OCI-LY1 (cell line): Measurements from ENCODE around the gene C1orf226.

Source experiments
- H2AFZ ChIP-seq: fragments of 200-600 bp; sonication (generic), shearing (Covaris generic); 2 replicates; pipeline ENCODE4 v1.6.0; 2014; ENCODE audit warnings: antibody characterized with exemption, mild to moderate bottlenecking, low read length
- H3F3A ChIP-seq: fragments of 200-600 bp; sonication (generic), shearing (Covaris generic); 2 replicates; pipeline ENCODE4 v1.6.0; 2014; ENCODE audit warnings: mild to moderate bottlenecking, antibody characterized with exemption, low read length, moderate library complexity; ENCODE audit not compliant: insufficient read depth
- H3K27ac ChIP-seq: fragments of 200-600 bp; sonication (generic); 2 replicates; pipeline ENCODE4 v1.5.1; 2014; ENCODE audit warnings: low read length, mixed run types, mild to moderate bottlenecking, low read depth; ENCODE audit not compliant: poor library complexity, severe bottlenecking
- H3K27me3 ChIP-seq: fragments of 200-600 bp; sonication (generic); 2 replicates; pipeline ENCODE4 v1.6.0; 2014; ENCODE audit warnings: antibody characterized with exemption, mild to moderate bottlenecking, low read length, moderate library complexity; ENCODE audit not compliant: insufficient read depth
- H3K36me3 ChIP-seq: fragments of 200-600 bp; sonication (generic); 2 replicates; pipeline ENCODE4 v1.6.1; 2014; ENCODE audit warnings: mild to moderate bottlenecking, antibody characterized with exemption, low read length, moderate library complexity, mixed read lengths; ENCODE audit not compliant: insufficient read depth
- H3K4me1 ChIP-seq: fragments of 200-600 bp; sonication (generic); 2 replicates; pipeline ENCODE4 v1.5.1; 2014; ENCODE audit warnings: mild to moderate bottlenecking, low read length, moderate library complexity; ENCODE audit not compliant: insufficient read depth, severe bottlenecking
- H3K4me2 ChIP-seq: fragments of 200-600 bp; sonication (generic), shearing (Covaris generic); 2 replicates; pipeline ENCODE4 v1.6.1; 2014; ENCODE audit warnings: low read length
- H3K4me3 ChIP-seq: fragments of 200-600 bp; sonication (generic); 2 replicates; pipeline ENCODE4 v1.5.1; 2014; ENCODE audit warnings: low read length, low read depth, mild to moderate bottlenecking, mixed read lengths; ENCODE audit not compliant: poor library complexity, severe bottlenecking
- H3K79me2 ChIP-seq: fragments of 200-600 bp; shearing (Covaris generic); 2 replicates; pipeline ENCODE4 v1.6.1; 2016; ENCODE audit warnings: mixed run types, low read length, mixed read lengths; ENCODE audit not compliant: insufficient read depth
- H3K9ac ChIP-seq: fragments of 200-600 bp; sonication (generic), shearing (Covaris generic); 2 replicates; pipeline ENCODE4 v1.6.1; 2014; ENCODE audit warnings: mild to moderate bottlenecking, low read length, mixed read lengths
- H3K9me2 ChIP-seq: fragments of 200-600 bp; sonication (generic), shearing (Covaris generic); 2 replicates; pipeline ENCODE4 v1.6.1; 2014; ENCODE audit warnings: low read depth, mild to moderate bottlenecking, low read length, mixed read lengths
- H3K9me3 ChIP-seq: fragments of 200-600 bp; shearing (Covaris generic); 2 replicates; pipeline ENCODE4 v1.6.1; 2014; ENCODE audit warnings: low read length, mixed read lengths
- H4K20me1 ChIP-seq: fragments of 200-600 bp; sonication (generic), shearing (Covaris generic); 2 replicates; pipeline ENCODE4 v1.6.0; 2016; ENCODE audit warnings: mild to moderate bottlenecking, low read length; ENCODE audit not compliant: insufficient read depth
- EZH2 ChIP-seq: fragments of 200-600 bp; sonication (generic), shearing (Covaris generic); IDR thresholded peaks from 2 replicates; pipeline ENCODE4 v1.8.0; 2017; ENCODE audit warnings: borderline replicate concordance, mixed run types, mild to moderate bottlenecking, antibody characterized with exemption, low read length, moderate library complexity, mixed read lengths
- TF ChIP-seq, protein P1 (sequence below): fragments of 200-600 bp; sonication (generic), shearing (Covaris generic); IDR thresholded peaks from 2 replicates; pipeline ENCODE4 v1.5.1; 2017; ENCODE audit warnings: mild to moderate bottlenecking, antibody characterized with exemption, low read length, moderate library complexity, mixed read lengths

Gene C1orf226

DNA sequence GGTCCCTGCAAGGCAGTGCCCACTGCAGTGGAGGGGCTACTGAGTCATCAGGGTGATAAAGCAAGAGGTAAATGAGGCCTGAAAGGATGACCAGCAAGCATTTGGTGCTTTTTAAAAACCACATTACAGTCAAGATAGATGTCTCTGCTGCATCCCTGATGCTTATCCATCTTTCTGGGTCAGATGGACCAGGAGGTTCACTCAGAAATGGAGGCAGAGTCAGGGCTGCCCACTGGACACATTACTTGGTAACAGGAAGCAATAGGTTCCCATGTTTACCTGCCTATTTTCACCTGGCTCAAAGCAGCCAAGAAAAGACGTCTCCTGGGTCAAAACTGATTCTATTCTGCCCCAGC is 8.5 kb upstream of the C1orf226 start:
- Histone ChIP-seq H3K4me1 (no peaks in the 10 kb centered on the region), H3K9ac (no peak overlapping the region), H3K36me3 (no peaks in the 10 kb centered on the region), H2AFZ (no peak overlapping the region), H4K20me1 (no peaks in the 10 kb centered on the region), H3K9me3 (no peaks in the 10 kb centered on the region), H3K27me3 (peaks cover 4% of the 10 kb centered on the region; the same call in 1 of the 2 replicates), H3K4me3 (no peak overlapping the region), H3F3A (no peaks in the 10 kb centered on the region), H3K79me2 (no peaks in the 10 kb centered on the region), H3K9me2 (no peaks in the 10 kb centered on the region), H3K4me2 (no peak overlapping the region), H3K27ac (no peak overlapping the region)
- TF ChIP-seq EZH2, result no peak
- TF ChIP-seq, protein P1, sequence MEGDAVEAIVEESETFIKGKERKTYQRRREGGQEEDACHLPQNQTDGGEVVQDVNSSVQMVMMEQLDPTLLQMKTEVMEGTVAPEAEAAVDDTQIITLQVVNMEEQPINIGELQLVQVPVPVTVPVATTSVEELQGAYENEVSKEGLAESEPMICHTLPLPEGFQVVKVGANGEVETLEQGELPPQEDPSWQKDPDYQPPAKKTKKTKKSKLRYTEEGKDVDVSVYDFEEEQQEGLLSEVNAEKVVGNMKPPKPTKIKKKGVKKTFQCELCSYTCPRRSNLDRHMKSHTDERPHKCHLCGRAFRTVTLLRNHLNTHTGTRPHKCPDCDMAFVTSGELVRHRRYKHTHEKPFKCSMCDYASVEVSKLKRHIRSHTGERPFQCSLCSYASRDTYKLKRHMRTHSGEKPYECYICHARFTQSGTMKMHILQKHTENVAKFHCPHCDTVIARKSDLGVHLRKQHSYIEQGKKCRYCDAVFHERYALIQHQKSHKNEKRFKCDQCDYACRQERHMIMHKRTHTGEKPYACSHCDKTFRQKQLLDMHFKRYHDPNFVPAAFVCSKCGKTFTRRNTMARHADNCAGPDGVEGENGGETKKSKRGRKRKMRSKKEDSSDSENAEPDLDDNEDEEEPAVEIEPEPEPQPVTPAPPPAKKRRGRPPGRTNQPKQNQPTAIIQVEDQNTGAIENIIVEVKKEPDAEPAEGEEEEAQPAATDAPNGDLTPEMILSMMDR, result no peak

DNA sequence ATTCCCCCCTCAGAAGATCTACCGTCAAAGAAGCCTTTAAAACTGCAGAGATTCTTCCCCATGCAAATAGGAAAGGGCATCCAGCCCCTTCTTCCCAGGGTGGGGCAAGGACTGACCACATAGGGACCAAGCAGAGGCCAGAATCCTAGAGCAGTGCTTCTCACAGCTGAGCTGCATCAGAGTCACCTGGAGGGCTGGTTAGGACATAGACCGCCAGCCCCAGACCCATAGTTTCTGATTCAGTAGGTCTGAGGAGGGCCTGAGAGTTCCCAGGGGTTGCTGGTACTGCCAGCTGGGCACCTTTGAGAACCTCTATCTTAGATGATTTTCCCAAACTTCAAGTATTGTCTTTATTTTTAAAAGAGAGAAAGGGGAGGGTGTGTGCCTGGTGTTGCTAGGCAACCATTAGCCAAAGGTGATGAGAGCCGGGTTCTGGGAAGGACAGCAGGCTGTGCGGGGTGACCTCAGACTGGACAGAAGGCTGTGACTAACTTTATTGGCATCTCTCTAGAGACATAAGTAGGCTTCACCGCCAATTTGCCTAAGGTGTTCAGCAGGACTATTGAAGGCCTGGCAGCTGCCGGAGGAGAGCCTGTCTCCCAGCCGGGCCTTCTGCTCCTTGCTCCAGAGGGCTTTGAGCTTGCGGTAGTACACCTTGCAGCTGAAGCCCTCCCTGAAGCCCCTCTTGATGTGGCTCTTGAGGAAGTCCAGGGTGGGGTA is 7.8 kb upstream of the C1orf226 start:
- H3K79me2 ChIP-seq, result no peaks in the 10 kb centered on the region
- H3K4me2 ChIP-seq, result no peak overlapping the region

DNA sequence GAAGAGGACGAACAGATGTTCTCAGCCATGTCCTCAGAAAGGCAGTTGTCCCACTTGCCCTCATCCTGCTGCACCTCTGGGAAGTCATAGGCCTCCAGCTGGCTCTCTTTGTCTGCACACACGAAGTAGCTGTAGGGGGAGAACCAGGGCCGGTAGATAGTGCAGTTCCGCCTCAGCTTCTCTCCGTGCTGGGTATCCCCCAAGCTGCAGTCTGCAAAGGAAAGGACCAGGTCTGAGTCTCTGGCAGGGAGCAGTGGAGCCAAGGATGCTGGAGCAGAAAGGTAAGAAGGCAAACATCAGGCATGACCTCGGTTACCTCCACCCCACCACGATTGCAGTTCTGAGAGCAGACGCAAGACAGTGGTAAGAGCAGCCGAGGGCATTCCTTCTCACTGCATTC is 7.1 kb upstream of the C1orf226 start:
- Histone ChIP-seq H3K9me3 (no peaks in the 10 kb centered on the region), H3K79me2 (no peaks in the 10 kb centered on the region), H3K9ac (no peak overlapping the region), H3F3A (no peaks in the 10 kb centered on the region), H4K20me1 (no peaks in the 10 kb centered on the region), H3K27ac (no peak overlapping the region), H3K4me1 (no peaks in the 10 kb centered on the region), H3K9me2 (no peaks in the 10 kb centered on the region), H3K4me3 (no peak overlapping the region), H3K36me3 (no peaks in the 10 kb centered on the region), H3K4me2 (no peak overlapping the region), H3K27me3 (peaks cover 4% of the 10 kb centered on the region; the same call in 1 of the 2 replicates), H2AFZ (no peak overlapping the region)
- TF ChIP-seq, protein P1, result no peak
- no peak for TF ChIP-seq EZH2

More for the DNA sequence above, 7.8 kb upstream of the C1orf226 start:
- H3K9me2 ChIP-seq, result no peaks in the 10 kb centered on the region
- H3K27me3 ChIP-seq, result peaks cover 4% of the 10 kb centered on the region; the same call in 1 of the 2 replicates
- no peak overlapping the region for H3K4me3 ChIP-seq
- TF ChIP-seq, protein P1, result no peak
- TF ChIP-seq EZH2, result no peak
- H3K36me3 ChIP-seq, result no peaks in the 10 kb centered on the region
- H3F3A ChIP-seq, result no peaks in the 10 kb centered on the region
- H3K27ac ChIP-seq, result no peak overlapping the region
- H4K20me1 ChIP-seq, result no peaks in the 10 kb centered on the region
- no peak overlapping the region for H2AFZ ChIP-seq
- no peaks in the 10 kb centered on the region for H3K4me1 ChIP-seq
- no peaks in the 10 kb centered on the region for H3K9me3 ChIP-seq
- no peak overlapping the region for H3K9ac ChIP-seq
